ENCODE results near the gene C14orf119. TPM values are rescaled to one million over a fixed set of nuclear protein-coding genes. Genes with fewer than 3 reads are reported as not detected.
A peak's percentile ranks its signal among the peaks of the same experiment; 100 is the strongest.
"Not testable (repeated sequence)": the region's sequence is repeated elsewhere in the genome, so short reads cannot be mapped to it uniquely, and the experiment has no call there.

The C14orf119 gene
- polyA plus RNA-seq, 3 donors = 17.5 to 110 (median 106) TPM

DNA sequence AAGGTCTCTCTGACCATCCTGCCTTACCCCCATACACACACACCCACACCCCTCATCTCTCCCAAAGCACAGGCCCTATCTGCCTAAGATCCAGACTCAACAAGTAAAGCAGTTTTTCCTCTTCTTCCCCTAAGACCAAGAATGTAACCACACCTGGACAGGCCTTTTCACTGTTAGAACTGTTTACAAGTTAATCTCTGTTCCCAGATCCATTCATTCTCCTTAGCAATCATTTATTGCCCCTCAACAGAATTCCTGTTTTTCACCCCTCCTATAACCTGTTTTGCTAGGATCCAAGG, 11.4 kb downstream of the C14orf119 start:
- no peak overlapping the region for H3K4me3 Mint-ChIP-seq
- H3K79me2 ChIP-seq (ENCODE audit: insufficient read depth, low read length) = no peaks in the 10 kb centered on the region
- H2AFZ ChIP-seq (ENCODE audit: insufficient read depth, low read depth, low read length, poor library complexity, severe bottlenecking) = no peak overlapping the region
- H3K9ac ChIP-seq (ENCODE audit: insufficient read depth, low read length, poor library complexity, severe bottlenecking) = no peak overlapping the region
- peaks cover 27% of the 10 kb centered on the region for H3K4me1 Mint-ChIP-seq
- no peak for DNase-seq
- no peaks in the 10 kb centered on the region for H3K9me3 Mint-ChIP-seq
- peak overlapping the region in 3 of 7 donors; percentile 2 to 62 (median 21) for H3K27ac Mint-ChIP-seq
- intact Hi-C loops (cut with micrococcal nuclease) = loop anchor here in 1 of 2 donors (5.0 kb wide), 1 partner anchor 39 kb away; no protein-coding TSS in a partner anchor
- no peaks in the 10 kb centered on the region for H3K36me3 Mint-ChIP-seq
- H3K4me1 ChIP-seq (ENCODE audit: control insufficient read depth in 1 of 2, insufficient read depth in 2 of 2, low read length in 2 of 2) = peaks cover 12 to 23% of the 10 kb centered on the region in 2 donors
- H3K4me2 ChIP-seq (replicated peaks; ENCODE audit: extremely low read depth, low read length, poor library complexity, severe bottlenecking) = no peak overlapping the region
- H3K9me3 ChIP-seq (replicated peaks in 1 of 2; ENCODE audit: control insufficient read depth in 1 of 2, insufficient read depth in 1 of 2, low read length in 2 of 2) = no peaks in the 10 kb centered on the region
- no peak for TF ChIP-seq CTCF (IDR thresholded peaks at IDR 0.05)
- H3K27me3 ChIP-seq (ENCODE audit: control insufficient read depth in 2 of 2, insufficient read depth in 2 of 2, low read length in 2 of 2) = no peaks in the 10 kb centered on the region
- H3K27ac ChIP-seq (ENCODE audit: low read depth in 1 of 2, low read length in 2 of 2) = no peak overlapping the region
- peaks cover 1 to 4% (median 1%) of the 10 kb centered on the region in 3 donors for H3K27me3 Mint-ChIP-seq (ENCODE audit: low read depth in 3 of 3)
- H4K20me1 ChIP-seq (ENCODE audit: insufficient read depth, low read length) = no peaks in the 10 kb centered on the region
- no peak overlapping the region for H3K4me3 ChIP-seq (replicated peaks in 1 of 3; ENCODE audit: low read depth in 2 of 3, low read length in 3 of 3)
- no peaks in the 10 kb centered on the region for H3K36me3 ChIP-seq (replicated peaks in 1 of 2; ENCODE audit: control insufficient read depth in 1 of 2, insufficient read depth in 2 of 2, low read length in 2 of 2)

GRCh38 chr14:23107620-23108019, 12.3 kb downstream of the C14orf119 start:
- not testable (repeated sequence) for H3K4me2 ChIP-seq (replicated peaks; ENCODE audit: extremely low read depth, low read length, poor library complexity, severe bottlenecking); H3K36me3 ChIP-seq (replicated peaks in 1 of 2; ENCODE audit: control insufficient read depth in 1 of 2, insufficient read depth in 2 of 2, low read length in 2 of 2); H3K79me2 ChIP-seq (ENCODE audit: insufficient read depth, low read length); H3K9me3 Mint-ChIP-seq; H3K4me3 ChIP-seq (replicated peaks in 1 of 3; ENCODE audit: low read depth in 2 of 3, low read length in 3 of 3); H3K9me3 ChIP-seq (replicated peaks in 1 of 2; ENCODE audit: control insufficient read depth in 1 of 2, insufficient read depth in 1 of 2, low read length in 2 of 2); H3K27me3 ChIP-seq (ENCODE audit: control insufficient read depth in 2 of 2, insufficient read depth in 2 of 2, low read length in 2 of 2); H3K9ac ChIP-seq (ENCODE audit: insufficient read depth, low read length, poor library complexity, severe bottlenecking); H2AFZ ChIP-seq (ENCODE audit: insufficient read depth, low read depth, low read length, poor library complexity, severe bottlenecking); DNase-seq; H3K4me3 Mint-ChIP-seq; H4K20me1 ChIP-seq (ENCODE audit: insufficient read depth, low read length); H3K27ac Mint-ChIP-seq; H3K27me3 Mint-ChIP-seq (ENCODE audit: low read depth in 3 of 3); H3K36me3 Mint-ChIP-seq; H3K27ac ChIP-seq (ENCODE audit: low read depth in 1 of 2, low read length in 2 of 2)
- peaks cover 16 to 32% of the 10 kb centered on the region in 2 donors for H3K4me1 ChIP-seq (ENCODE audit: control insufficient read depth in 1 of 2, insufficient read depth in 2 of 2, low read length in 2 of 2)
- intact Hi-C loops (cut with micrococcal nuclease) = loop anchor here in 1 of 2 donors (5.0 kb wide), 1 partner anchor 40 kb away; no protein-coding TSS in a partner anchor
- peaks cover 20% of the 10 kb centered on the region for H3K4me1 Mint-ChIP-seq
- no CpG with 5 or more reads among the region's 5 CpGs for WGBS (ENCODE audit: insufficient coverage)

GRCh38 chr14:23108169-23108568, 12.9 kb downstream of the C14orf119 start:
- H3K4me1 Mint-ChIP-seq = peaks cover 20% of the 10 kb centered on the region

More at GRCh38 chr14:23108169-23108568, 12.9 kb downstream of the C14orf119 start:
- H3K27ac ChIP-seq (ENCODE audit: low read depth in 1 of 2, low read length in 2 of 2); H3K9me3 ChIP-seq (replicated peaks in 1 of 2; ENCODE audit: control insufficient read depth in 1 of 2, insufficient read depth in 1 of 2, low read length in 2 of 2); H3K36me3 ChIP-seq (replicated peaks in 1 of 2; ENCODE audit: control insufficient read depth in 1 of 2, insufficient read depth in 2 of 2, low read length in 2 of 2); H3K27ac Mint-ChIP-seq; H3K79me2 ChIP-seq (ENCODE audit: insufficient read depth, low read length); H3K36me3 Mint-ChIP-seq; H3K4me2 ChIP-seq (replicated peaks; ENCODE audit: extremely low read depth, low read length, poor library complexity, severe bottlenecking); H3K9ac ChIP-seq (ENCODE audit: insufficient read depth, low read length, poor library complexity, severe bottlenecking); H3K4me3 ChIP-seq (replicated peaks in 1 of 3; ENCODE audit: low read depth in 2 of 3, low read length in 3 of 3); H4K20me1 ChIP-seq (ENCODE audit: insufficient read depth, low read length); H3K27me3 ChIP-seq (ENCODE audit: control insufficient read depth in 2 of 2, insufficient read depth in 2 of 2, low read length in 2 of 2); DNase-seq; H2AFZ ChIP-seq (ENCODE audit: insufficient read depth, low read depth, low read length, poor library complexity, severe bottlenecking); H3K9me3 Mint-ChIP-seq; H3K27me3 Mint-ChIP-seq (ENCODE audit: low read depth in 3 of 3); H3K4me3 Mint-ChIP-seq: not testable (repeated sequence)
- 96% methylated on average over 4 of the region's 24 CpGs for WGBS (ENCODE audit: insufficient coverage)
- H3K4me1 ChIP-seq (ENCODE audit: control insufficient read depth in 1 of 2, insufficient read depth in 2 of 2, low read length in 2 of 2) = peaks cover 22 to 37% of the 10 kb centered on the region in 2 donors
- intact Hi-C loops (cut with micrococcal nuclease) = loop anchor here in 1 of 2 donors (5.0 kb wide), 1 partner anchor 41 kb away; no protein-coding TSS in a partner anchor

All from CD14-positive monocyte (primary cell).